T-helper 1 cell treated with Interleukin-12 subunit alpha and Interleukin-12 subunit beta and Interleukin-4 antibody, amounts not matched to agents 30 ng/mL and 1 ng/mL, for 36 hours (primary cell): ENCODE measurements around the gene SYK. TPM values are rescaled to one million over a fixed set of nuclear protein-coding genes. Genes with fewer than 3 reads are reported as not detected.
"Not testable (repeated sequence)": the region's sequence is repeated elsewhere in the genome, so short reads cannot be mapped to it uniquely, and the experiment has no call there.

Source experiments
- intact Hi-C: fragments of 100-400 bp; cut with micrococcal nuclease; formaldehyde crosslinking; loops from one replicate; pipeline ENCODE4 v1.15.1; 2024
- total RNA-seq: library from RNA; stranded (reverse); gene quantifications from 2 replicates; pipeline ENCODE4 v1.2.3, GENCODE V29; 2022

SYK gene
- total RNA-seq, 1 donor from 2014 or later, result 0.42 TPM

GRCh38 chr9:90795084-90795483 lies 6.5 kb upstream of the SYK start:
- intact Hi-C loops, result no loop called here

GRCh38 chr9:90795871-90796317 lies 5.7 kb upstream of the SYK start:
- intact Hi-C loops, result no loop called here

GRCh38 chr9:90799271-90799852 lies 2.3 kb upstream of the SYK start:
- intact Hi-C loops, result no loop called here

DNA sequence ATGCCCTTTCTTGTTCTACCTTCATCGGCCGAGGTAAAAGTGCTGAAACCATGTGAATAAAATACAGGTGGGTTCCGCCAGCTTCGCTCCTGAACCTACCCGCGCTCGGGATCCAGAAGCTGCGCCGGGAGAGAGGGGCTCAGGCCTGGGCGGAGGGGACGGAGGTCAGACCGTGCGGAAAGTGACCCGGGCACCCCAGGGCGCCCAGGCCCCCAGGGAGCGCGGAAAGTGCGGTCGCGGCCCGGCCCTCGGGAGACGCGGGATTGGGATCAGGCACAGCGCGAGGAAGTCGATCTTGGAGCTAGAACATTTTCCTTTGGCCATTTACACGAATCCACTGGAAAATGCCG lies 329 bp downstream of the SYK start:
- intact Hi-C loops, result no loop called here

GRCh38 chr9:90802386-90802985 lies 867 bp downstream of the SYK start:
- intact Hi-C loops, result no loop called here

GRCh38 chr9:90803860-90804593 lies 2.4 kb downstream of the SYK start:
- intact Hi-C loops, result no loop called here

- intact Hi-C loops, result no loop called here
Measured at GRCh38 chr9:90805006-90805996, 3.7 kb downstream of the SYK start.

DNA sequence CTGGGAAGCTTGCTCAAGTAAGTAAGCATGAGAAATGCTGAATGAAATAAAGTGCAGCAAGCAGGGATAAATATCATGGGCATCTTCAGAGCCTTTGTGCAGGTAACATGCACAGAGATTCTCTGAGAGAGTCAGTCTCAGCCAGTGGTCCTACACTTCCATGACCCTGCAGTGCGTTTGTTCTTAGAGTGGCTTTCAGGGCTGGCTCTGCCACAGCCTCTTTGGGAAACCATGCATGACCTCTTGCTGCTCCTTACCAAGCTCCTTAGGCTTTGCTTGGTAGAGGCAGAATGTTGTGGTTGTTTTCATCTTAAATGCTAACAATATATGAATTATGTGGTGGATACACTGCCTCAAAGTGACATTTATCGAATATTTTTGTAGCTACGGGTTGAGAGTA lies 5.4 kb downstream of the SYK start:
- intact Hi-C loops, result no loop called here

DNA sequence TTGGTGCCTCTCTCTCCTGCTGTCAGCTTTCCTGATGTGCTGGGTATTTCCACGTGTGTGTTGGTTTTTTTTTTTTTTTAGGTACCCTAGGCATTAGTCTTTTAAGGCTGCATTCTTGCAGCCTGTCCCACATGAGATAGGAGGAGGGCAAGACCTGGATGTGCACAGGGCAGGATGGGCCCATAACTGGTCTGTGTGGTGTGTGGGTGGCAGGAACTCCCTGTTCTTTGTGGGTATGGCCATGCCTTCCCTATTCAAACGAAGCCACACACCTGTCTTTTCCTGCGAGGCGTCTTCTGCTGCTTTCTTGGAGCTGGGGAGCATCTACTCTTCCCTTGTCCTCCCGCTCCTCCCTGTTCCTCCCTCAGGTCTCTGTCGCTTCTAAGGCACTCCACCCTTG lies 6.8 kb downstream of the SYK start:
- intact Hi-C loops, result no loop called here

- intact Hi-C loops, result no loop called here
Measured at GRCh38 chr9:90808890-90809685, 7.5 kb downstream of the SYK start.

DNA sequence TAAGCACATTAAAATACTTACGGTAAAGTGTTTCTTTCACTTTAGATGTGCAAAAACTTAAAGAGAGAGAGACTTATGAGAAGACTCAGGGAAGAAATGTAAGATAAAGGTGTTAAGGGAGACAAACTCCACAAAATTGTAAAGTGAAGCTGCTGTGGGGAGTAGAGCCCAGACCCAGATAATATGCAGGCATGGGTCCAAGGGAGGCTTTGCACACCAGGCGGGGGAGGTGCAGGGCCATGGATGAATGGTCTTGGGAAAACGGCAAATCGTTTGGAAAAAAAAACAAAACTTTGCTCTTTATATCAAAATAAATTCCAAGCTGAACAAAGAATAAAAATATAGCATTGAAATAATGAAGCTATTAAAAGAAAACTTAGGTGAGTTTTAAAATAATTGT lies 9.1 kb downstream of the SYK start:
- intact Hi-C loops, result no loop called here

GRCh38 chr9:90813046-90813445 lies 11.4 kb downstream of the SYK start:
- intact Hi-C loops, result no loop called here

- intact Hi-C loops, result no loop called here
Measured at GRCh38 chr9:90813523-90813922, 11.9 kb downstream of the SYK start.

GRCh38 chr9:90814355-90814754 lies 12.7 kb downstream of the SYK start:
- intact Hi-C loops, result no loop called here

DNA sequence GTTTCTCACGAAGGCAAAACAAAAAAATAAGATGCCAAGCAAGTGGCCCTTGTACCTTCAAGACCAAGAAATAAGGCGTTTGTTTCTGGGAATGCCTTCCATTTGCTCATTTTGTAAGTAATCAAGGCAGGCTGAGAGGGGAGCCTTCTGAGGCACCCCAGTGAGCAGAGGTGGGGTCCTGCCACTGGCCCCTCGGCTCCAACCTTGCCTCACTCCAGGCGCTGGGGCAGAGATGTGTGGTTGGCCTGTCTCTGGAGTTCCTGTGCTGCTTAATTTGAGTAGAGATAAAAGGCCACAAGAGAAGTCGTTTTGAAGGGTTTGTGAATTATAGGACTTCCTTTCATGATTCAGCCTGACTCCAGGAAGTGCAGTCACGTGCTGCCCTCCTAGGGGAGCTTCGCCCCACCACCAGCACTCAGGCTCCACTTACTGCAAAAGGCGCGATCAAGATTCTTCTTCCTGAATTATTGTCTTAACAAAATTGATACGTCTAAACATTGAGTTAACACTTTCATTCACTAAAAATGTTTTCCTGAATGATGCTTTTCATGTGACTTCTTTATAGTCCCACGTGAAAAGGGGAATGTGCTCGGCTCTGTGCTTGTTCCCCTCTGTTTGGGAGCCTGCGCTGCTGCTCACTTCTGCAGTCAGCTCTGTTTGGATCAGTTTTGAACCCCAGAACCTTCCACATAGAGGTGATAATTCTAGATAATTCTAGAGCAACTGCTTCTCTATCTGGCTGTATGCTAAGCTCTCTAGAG lies 13.7 kb downstream of the SYK start:
- intact Hi-C loops, result no loop called here

DNA sequence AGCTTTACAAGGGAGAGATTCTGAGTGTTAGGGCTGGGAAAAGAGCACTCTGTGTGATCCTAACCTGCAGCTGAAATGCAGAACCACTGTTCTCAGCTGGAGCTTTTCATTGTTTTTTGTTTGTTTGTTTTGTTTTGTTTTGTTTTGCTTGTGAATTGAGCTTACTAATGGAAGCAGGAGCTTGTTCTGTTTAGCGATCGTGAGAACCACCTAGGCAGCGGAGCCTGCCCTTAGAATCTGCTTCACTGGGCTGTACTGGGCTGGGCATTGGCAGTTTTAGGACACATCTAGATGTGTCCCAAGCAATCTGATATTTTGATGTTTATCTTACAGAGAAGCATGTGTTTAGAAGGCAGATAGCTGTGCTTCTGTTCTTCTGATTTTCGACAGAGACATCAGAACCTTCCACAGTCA lies 14.3 kb downstream of the SYK start:
- intact Hi-C loops, result no loop called here

DNA sequence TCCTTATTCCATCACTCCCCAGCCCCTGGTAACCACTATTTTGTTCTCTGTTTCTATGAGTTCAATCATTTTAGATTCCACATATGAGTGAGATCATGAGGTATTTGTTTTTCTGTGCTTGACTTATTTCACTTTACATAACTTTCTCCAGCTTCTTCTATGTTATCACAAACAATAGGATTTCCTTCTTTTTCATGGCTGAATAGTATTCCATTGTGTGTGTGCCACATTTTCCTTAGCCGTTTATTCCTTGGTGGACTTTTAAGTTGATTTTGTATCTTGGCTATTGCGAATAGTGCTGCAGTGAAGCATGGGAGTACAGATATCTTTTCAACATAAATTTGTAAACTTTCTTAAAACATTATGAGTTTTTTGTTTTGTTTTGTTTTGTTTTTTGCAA lies 15.1 kb downstream of the SYK start:
- intact Hi-C loops, result no loop called here

DNA sequence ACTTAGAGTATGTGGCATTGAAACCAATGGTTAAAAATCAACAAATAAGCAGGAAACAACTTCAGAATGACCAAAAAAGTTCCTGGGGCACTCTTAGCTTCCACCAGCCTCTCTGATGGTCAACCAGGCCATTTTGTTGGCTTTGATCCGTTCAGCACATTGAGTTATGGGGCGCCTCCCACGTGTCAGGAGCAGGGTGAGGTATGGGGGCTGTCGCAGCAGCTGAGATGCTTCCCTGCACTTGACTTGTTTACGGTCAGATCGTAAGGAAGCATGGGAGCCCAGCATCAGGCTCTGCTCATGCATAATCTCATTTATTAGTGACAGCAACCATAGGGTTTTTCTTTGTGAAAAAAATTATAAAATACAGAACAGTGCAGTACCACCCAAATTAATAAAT lies 16.7 kb downstream of the SYK start:
- intact Hi-C loops, result no loop called here

DNA sequence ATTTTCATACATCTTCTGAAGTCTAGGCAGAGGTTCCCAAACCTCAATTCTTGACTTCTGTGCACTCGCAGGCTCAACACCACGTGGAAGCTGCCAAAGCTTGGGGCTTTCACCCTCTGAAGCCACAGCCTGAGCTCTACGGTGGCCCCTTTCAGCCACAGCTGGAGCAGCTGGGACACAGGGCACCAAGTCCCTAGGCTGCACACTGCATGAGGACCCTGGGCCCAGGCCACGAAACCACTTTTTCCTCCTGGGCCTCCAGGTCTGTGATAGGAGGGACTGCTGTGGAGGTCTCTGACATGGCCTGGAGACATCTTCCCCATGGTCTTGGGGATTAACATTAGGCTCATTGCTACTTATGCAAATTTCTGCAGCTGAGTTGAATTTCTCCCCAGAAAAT lies 18.8 kb downstream of the SYK start:
- intact Hi-C loops, result not testable (repeated sequence)

DNA sequence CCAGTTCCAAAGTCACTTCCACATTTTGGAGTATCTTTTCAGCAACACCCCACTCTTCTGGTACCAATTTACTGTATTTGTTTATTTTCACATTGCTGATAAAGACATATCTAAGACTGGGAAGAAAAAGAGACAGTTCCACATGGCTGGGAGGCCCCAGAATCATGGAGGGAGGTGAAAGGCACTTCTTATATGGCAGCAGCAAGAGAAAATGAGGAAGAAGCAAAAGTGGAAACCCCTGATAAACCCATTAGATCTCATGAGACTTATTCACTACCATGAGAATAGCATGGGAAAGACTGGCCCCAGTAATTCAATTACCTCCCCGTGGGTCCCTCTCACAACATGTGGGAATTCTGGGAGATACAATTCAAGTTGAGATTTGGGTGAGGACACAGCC lies 19.6 kb downstream of the SYK start:
- intact Hi-C loops, result not testable (repeated sequence)
